GM19372 (cell line): Measurements from ENCODE around the gene RPL19.

Source experiments
- ATAC-seq: cut with Tn5 transposase; IDR thresholded peaks from one replicate; pipeline ENCODE4 v1.9.1; 2021; ENCODE audit warnings: mild to moderate bottlenecking, low read depth, moderate library complexity; ENCODE audit not compliant: unreplicated experiment

RPL19 gene

DNA sequence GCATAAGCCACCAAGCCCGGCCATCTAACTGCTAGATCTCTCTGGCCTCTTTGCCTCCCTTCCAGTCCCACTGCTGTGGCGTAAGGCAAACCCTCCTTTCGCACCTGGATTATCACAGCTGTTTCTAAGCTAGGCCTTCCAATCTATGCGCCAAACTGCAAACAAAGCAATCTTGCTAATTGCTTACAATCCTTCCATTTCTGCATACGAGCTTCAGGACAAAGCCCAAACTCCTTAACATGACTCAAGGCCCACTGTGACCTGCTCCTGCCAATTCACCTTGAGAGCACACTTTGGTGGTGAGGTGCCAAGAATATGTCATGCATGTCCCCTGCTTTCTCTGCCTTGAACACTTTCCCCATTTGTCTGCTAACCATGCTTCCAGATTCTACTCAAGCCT, 28.1 kb upstream of the RPL19 start:
- no peak for ATAC-seq

GRCh38 chr17:39173080-39173479, 27.0 kb upstream of the RPL19 start:
- no peak for ATAC-seq

DNA sequence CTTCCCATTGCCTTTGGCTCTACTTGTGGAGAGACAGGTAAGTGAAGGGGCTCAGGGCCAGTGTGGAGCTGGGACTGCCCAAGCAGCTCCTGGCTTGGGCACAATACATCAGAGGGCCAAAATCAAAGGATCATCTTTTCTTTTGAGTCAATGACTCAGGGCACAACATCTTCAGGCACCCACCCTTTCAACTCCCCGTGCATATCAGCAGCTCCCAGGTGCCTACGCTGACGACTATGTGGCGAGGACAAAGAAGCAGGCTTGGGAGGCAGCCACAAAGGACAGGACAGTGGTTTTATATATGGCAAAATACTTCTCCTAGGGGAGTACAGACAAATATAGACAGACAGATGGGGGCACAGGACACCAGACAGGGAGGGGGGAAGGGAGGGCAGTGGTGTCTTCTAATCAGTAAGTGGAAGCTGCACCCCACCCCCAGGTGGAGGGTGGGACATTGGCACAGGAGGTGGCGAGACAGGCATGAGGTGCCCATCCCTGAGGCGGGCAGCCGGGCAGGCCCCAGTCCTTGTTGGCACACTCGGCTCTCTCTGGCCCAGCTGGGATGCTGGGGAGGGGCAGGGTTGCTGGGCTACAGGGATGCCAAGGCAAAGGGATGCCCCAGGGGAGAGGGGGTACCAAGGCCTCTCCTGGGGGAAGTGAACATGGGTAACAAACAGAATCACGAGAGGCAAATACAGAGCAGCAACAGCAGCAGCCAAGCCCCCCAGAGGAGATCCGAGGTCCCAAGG, 26.4 kb upstream of the RPL19 start:
- ATAC-seq: no peak

DNA sequence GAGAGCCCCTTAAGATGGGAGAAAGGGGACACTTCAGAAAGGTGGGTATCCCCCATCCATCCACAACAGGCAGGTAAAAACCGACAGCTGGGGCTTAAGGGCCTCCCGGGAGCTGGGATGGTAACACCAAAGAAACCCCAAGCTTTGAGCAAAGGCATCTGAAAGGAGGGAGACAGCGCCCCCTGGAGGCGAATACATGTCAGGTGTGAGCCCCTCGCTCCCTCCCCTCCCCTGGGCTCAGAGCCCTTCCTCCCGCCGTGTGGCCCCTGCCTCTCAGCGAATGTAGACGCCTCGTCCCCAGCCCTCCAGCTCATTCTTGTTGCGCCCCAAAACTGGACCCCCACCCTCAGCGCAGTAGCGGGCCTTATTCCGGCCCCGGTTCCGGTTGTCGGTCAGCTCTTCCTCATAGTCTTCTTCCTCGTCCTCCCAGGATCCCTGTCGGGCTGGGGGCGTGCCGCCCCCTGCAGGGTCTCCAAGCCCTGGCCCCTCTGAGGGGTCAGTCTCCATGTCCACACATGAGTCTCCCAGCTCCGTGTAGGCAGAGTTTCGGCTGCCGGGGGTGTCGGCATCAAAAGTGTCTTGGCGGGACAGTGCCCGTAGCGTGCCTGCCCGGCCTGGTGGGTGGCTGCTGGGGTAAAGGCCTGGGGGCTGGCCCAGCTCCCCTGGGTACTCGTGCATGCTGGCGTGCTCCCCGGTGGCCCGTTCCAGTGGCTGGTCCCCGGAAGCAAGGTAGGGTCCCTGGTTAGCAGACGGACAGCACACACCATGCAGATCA, 25.0 kb upstream of the RPL19 start:
- ATAC-seq: no peak

DNA sequence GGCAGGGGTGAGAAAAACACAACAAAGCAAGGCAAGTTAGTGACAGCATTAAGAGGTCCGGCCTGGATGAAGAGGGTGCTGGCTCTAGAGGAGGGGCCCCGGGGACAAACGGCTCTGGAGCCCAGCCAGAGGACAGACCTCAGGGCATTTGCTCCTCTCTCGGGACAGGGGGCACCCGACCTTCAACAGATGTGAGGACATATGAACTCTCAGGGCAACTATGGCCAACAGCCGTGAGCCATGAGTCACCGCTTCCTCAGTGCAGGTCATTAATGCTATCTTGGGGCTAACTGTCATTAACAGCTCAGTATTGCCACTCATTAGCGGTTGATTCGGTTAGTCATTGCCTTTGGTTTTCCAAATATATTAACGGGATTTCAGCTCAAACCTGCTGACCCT, 24.4 kb upstream of the RPL19 start:
- no peak for ATAC-seq

- ATAC-seq: no peak
Measured at GRCh38 chr17:39177256-39177655, 22.8 kb upstream of the RPL19 start.

DNA sequence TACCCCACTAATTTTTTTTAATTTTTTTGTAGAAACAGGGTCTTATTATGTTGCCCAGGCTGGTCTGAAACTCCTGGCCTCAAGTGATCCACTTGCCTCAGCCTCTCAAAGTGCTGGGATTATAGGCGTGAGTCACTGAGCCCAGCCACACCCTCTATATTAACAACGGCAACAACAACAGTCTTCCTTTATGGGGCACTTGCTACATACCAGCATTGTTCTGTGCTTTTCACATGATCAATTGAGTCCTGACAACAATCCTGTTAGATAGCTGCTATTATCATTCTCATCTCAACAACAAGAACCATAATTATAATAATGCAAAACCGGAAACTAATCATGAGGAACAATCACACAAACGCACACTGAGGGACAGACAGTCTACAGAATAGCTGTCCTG, 21.5 kb upstream of the RPL19 start:
- ATAC-seq: no peak

DNA sequence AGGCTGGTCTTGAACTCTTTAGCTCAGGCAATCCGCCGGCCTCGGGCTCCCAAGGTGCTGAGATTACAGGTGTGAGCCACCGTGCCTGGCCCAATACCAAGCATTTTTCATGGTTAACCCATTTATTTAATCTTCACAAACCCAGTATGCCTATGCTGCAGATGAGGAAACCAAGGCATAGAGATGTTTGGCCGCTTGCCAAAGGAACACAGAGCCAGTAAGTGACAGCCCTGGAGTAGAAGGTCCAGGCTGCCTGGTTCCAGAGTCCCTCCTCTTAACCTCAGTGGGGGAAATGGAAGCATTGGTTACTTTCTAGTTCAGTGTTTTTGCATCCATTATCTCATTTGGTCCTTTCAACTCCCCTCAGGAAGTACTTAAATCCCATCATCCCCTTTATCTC, 18.8 kb upstream of the RPL19 start:
- no peak for ATAC-seq

GRCh38 chr17:39183045-39183444, 17.0 kb upstream of the RPL19 start:
- ATAC-seq: no peak

DNA sequence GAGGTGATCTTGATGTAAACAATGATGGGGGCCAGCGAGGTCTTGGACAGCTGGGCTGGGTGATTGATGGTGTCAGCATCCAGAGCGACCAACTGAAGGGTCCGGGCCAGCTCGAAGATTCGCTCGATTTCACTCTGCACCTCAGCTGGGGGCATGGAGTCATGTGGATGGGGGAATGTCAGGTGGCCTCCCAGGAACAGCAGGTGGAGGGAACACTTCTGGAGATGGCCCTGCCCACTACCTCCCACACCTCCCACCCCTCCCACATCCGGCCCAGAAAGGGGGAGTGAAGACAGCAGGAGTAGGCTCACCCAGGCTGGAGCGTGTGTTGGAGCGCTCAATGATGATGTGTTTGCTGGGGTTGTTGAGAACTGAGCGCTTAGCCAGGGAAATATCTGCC, 16.4 kb upstream of the RPL19 start:
- ATAC-seq: no peak

GRCh38 chr17:39186481-39187002, 13.5 kb upstream of the RPL19 start:
- no peak for ATAC-seq

- ATAC-seq: no peak
Measured at GRCh38 chr17:39187152-39187830, 12.8 kb upstream of the RPL19 start.

GRCh38 chr17:39191750-39192510, 8.2 kb upstream of the RPL19 start:
- ATAC-seq: no peak

DNA sequence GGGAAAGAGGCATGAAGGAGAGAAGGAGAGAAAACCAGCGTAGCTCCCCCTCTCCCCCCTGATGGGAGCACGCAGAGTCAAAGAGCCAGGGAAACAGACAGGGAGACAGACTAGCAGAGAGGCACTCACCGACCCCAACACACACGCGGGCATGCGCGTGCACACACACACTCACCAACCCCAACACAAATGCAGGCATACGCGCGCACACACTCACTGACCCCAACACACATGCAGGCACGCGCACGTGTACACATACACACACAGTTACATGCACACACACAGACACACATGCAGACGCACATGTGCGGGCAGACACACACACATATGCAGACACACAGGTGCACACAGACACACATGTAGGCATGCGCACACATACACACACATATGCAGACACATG, 7.2 kb upstream of the RPL19 start:
- no peak for ATAC-seq

DNA sequence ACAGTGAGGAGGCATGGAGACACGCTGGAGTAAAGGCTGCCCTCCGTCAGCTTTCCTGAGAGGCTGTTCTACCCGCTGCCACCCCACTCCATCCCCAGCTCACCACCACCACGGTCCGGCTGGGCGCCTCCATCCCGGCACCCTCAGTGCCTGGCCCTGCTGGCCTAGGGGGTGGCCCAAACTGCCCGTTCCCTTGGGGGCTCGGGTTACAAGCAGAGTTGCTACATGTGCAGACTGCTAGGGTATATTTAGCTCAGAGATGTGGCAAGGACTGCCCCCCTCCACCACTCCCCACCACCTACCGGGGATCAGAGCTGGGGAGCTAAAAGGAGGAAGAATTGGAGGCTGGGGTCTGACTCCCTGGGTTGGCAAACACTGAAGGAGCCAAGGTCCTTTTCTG, 6.7 kb upstream of the RPL19 start:
- ATAC-seq: no peak

- ATAC-seq: no peak
Measured at GRCh38 chr17:39194089-39194984, 5.7 kb upstream of the RPL19 start.

DNA sequence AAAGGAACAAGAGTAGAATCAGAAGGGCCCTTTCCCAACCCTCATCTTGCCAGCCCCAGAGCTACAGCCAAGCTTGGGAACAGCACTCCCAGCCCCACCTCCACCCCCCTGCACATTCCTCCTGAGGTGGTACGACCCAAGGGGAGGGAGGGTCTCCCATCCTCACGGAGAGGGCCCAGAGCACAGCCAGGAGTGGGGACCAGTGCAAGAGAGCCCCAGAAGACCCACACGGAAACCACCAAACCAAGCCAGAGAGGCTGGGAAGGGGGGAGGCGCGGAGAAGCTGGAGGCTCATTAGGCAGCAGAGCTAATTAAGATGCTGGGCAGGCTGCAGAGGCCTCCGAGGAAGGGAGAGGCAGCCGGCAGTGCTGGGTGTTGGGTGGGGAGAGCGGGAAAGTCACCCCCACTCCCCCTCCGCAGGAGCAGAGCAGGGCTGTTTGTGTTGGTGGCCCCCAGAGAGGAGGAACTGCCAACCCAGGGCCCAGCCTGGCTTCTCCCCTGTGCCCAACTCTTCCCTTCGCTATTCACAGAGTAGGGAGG, 5.0 kb upstream of the RPL19 start:
- no peak for ATAC-seq

DNA sequence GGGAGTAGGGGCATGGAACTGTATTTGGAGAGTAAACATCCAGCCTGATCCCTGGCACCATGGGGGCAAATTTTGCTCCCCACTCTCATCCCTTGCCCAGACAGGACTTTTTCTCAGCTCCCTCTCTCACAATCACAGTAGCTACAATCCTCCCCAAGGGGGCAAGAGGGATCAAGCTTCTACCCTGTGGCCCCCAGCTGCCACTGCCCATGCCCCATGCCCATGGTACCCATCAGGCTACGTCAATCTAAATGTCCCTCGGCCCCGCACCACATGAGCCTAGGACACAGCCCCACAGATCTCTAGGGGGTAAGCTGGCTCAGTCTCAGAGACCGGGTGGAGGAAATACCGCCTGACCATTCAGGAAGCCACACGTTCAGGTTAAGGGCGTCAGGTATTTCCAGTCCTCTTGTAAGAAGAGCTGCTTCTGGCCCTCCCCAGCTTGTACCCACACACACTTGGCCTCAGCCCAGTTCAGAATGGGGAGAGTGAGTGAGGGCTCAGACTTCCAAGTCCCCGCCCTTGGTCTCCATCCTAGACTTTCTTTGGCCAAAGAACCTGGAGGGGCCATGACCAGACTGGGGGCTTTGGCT, 4.4 kb upstream of the RPL19 start:
- no peak for ATAC-seq

- no peak for ATAC-seq
Measured at GRCh38 chr17:39196241-39196807, 3.8 kb upstream of the RPL19 start.
